Kidney (tissue), 14 donors: ENCODE results near the gene RAB40B. TPM values are rescaled to one million over a fixed set of nuclear protein-coding genes. Genes with fewer than 3 reads are reported as not detected.
A peak's percentile ranks its signal among the peaks of the same experiment; 100 is the strongest.

Source experiments
- DNase-seq, 5 donors: peaks; one replicate each; pipeline ENCODE4 v3.0.0-alpha.2; 2013 to 2020
- FAIRE-seq: peaks from 2 replicates; lab custom pipeline; 2012; peaks lifted over from hg19 to GRCh38; lab: Jason Lieb, UNC
- H3K27ac ChIP-seq, 2 donors: one replicate each; pipeline ENCODE4 v1.7.0; 2013; ENCODE audit warnings: low read depth in 2 of 2, low read length in 2 of 2, inconsistent platforms in 1 of 2
- H3K27me3 ChIP-seq: one replicate; pipeline ENCODE4 v1.7.1; 2013; ENCODE audit warnings: low read length, inconsistent platforms; ENCODE audit not compliant: control insufficient read depth, insufficient read depth
- H3K36me3 ChIP-seq, 3 donors: one replicate each; pipeline versions ENCODE4 v1.7.0 to v1.7.1; 2013; ENCODE audit warnings: low read length in 3 of 3, control low read depth in 1 of 3, inconsistent platforms in 1 of 3; ENCODE audit not compliant: insufficient read depth in 3 of 3, control insufficient read depth in 2 of 3
- H3K4me1 ChIP-seq, 3 donors: one replicate each; pipeline versions ENCODE4 v1.7.0 to v1.7.1; 2013; ENCODE audit warnings: low read length in 3 of 3, inconsistent platforms in 1 of 3, low read depth in 1 of 3; ENCODE audit not compliant: control insufficient read depth in 2 of 3, insufficient read depth in 2 of 3
- H3K4me3 ChIP-seq, 3 donors: one replicate each; pipeline versions ENCODE4 v1.7.0 to v1.8.1; 2013; ENCODE audit warnings: low read length in 3 of 3, control low read depth in 1 of 3, inconsistent platforms in 1 of 3
- H3K9ac ChIP-seq, 3 donors: one replicate each; pipeline versions ENCODE4 v1.7.0 to v1.7.1; 2013; ENCODE audit warnings: low read length in 3 of 3, control low read depth in 1 of 3, inconsistent platforms in 1 of 3
- H3K9me3 ChIP-seq, 3 donors: one replicate each; pipeline versions ENCODE4 v1.7.0 to v1.7.1; 2013; ENCODE audit warnings: low read length in 3 of 3, control low read depth in 1 of 3, inconsistent platforms in 1 of 3; ENCODE audit not compliant: control insufficient read depth in 2 of 3, insufficient read depth in 1 of 3
- CTCF ChIP-seq: IDR thresholded peaks from 3 replicates; pipeline ENCODE4 v1.5.1; 2012; ENCODE audit warnings: mild to moderate bottlenecking, moderate library complexity, borderline replicate concordance; ENCODE audit not compliant: insufficient read depth; ENCODE audit errors: extremely low read depth
- intact Hi-C: fragments of 100-400 bp; cut with DNase I; formaldehyde crosslinking; loops from one replicate; pipeline ENCODE4 v1.11.1; 2022
- polyA plus RNA-seq: library from polyadenylated mRNA; stranded (reverse); fragments of 350-450 nt; fragmentation: Illumina TruSeq; extraction: RNeasy Lipid Tissue Mini Kit (QIAGEN cat#74804); gene quantifications from one replicate; pipeline ENCODE4 v1.2.3, GENCODE V29; 2014; ENCODE audit warnings: low read depth, low replicate concordance; ENCODE audit not compliant: insufficient read depth
- total RNA-seq: library from RNA; stranded (reverse); fragmentation: NEBNext Ultra II Directional; extraction: Animal tissue kit (Norgen Biotek cat#: 25700); gene quantifications from one replicate; pipeline ENCODE4 v1.2.1, GENCODE V29; 2021
- donor health status: control.
- donor health status: control.
- donor health status: control.
- donor health status: control.
- donor health status: control.
- donor health status: DM: yes; HTN: yes; CAD: no.
- donor health status: Normal renal cell carcinoma (clear cell type).

Gene RAB40B
- total and polyA plus RNA-seq, 2 donors from 2014 or later = 21.7 to 36.1 TPM

- peaks cover 0 to 2% (median 0%) of the 10 kb centered on the region in 3 donors for H3K4me1 ChIP-seq
- H3K27me3 ChIP-seq = no peaks in the 10 kb centered on the region
- intact Hi-C loops = no loop called here
- no peak for TF ChIP-seq CTCF
- DNase-seq = no peak
- no peak for FAIRE-seq
- H3K27ac ChIP-seq = no peak overlapping the region
- H3K9ac ChIP-seq = no peak overlapping the region
- H3K9me3 ChIP-seq = no peaks in the 10 kb centered on the region
- peaks cover 7 to 24% (median 16%) of the 10 kb centered on the region in 3 donors for H3K36me3 ChIP-seq
- no peak overlapping the region for H3K4me3 ChIP-seq
These were observed 58.5 kb downstream of the RAB40B start for GRCh38 chr17:82640036-82640435.

GRCh38 chr17:82639628-82640027 is 58.9 kb downstream of the RAB40B start:
- H3K9ac ChIP-seq = no peak overlapping the region
- no peaks in the 10 kb centered on the region for H3K9me3 ChIP-seq
- intact Hi-C loops = no loop called here
- DNase-seq (peak in 1 of 5 donors; percentile 62), FAIRE-seq (no peak)
- no peak overlapping the region for H3K4me3 ChIP-seq
- no peak for TF ChIP-seq CTCF
- H3K36me3 ChIP-seq = peaks cover 7 to 24% (median 16%) of the 10 kb centered on the region in 3 donors
- H3K27ac ChIP-seq = no peak overlapping the region
- peaks cover 0 to 2% (median 0%) of the 10 kb centered on the region in 3 donors for H3K4me1 ChIP-seq
- no peaks in the 10 kb centered on the region for H3K27me3 ChIP-seq

DNA sequence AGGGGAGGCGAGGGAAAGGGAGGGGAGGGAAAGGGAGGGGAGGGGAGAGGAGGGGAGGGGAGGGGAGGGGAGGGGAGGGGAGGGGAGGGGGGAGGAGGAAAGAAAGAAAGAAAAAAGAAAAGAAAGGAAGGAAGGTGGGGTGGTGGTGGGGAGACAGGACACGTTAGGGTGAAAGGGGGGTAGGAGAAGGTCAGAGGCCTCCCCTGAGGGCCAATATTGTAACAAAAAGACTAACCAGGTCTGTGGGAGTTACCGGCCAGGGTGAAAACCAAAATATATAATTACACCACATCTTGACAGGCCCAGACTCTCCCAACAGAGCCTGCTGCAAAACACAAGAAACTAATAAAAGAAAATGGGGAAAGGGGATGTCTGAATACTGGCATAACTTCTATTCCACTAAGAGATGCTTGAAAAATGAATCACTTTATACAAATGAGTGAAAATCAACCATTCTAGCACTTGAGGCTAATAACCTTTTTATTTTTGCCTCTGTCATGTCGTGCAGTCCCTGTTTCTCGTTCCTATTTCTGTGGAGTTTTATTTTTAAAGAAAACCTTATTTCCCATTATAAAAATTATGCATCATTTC is 60.2 kb downstream of the RAB40B start:
- Histone ChIP-seq H3K36me3 (peaks cover 4 to 13% (median 5%) of the 10 kb centered on the region in 3 donors), H3K27ac (no peak overlapping the region), H3K9ac (no peak overlapping the region), H3K4me1 (no peaks in the 10 kb centered on the region), H3K9me3 (no peaks in the 10 kb centered on the region), H3K27me3 (no peaks in the 10 kb centered on the region), H3K4me3 (no peak overlapping the region)
- intact Hi-C loops = no loop called here
- no peak for FAIRE-seq
- DNase-seq = peak in 1 of 5 donors; percentile 6
- TF ChIP-seq CTCF = no peak
